ENCODE data around the gene TRIM54.
"Not testable (repeated sequence)": the region's sequence is repeated elsewhere in the genome, so short reads cannot be mapped to it uniquely, and the experiment has no call there.

Gene TRIM54

GRCh38 chr2:27270670-27271069 lies 11.6 kb upstream of the TRIM54 start:
- DNase-seq (ENCODE audit: low spot score) = no peak
- TF ChIP-seq CTCF (IDR thresholded peaks at IDR 0.05; ENCODE audit: borderline replicate concordance, control extremely low read depth, extremely low read depth, insufficient read depth, missing control alignments) = no peak
- in situ Hi-C loops (cut with MboI; ENCODE audit: low sequenced_read_pairs, unreplicated experiment) = no loop called here

GRCh38 chr2:27271631-27272340 lies 10.4 kb upstream of the TRIM54 start:
- no peak for TF ChIP-seq CTCF (IDR thresholded peaks at IDR 0.05; ENCODE audit: borderline replicate concordance, control extremely low read depth, extremely low read depth, insufficient read depth, missing control alignments)
- DNase-seq (ENCODE audit: low spot score) = no peak
- in situ Hi-C loops (cut with MboI; ENCODE audit: low sequenced_read_pairs, unreplicated experiment) = no loop called here

- in situ Hi-C loops (cut with MboI; ENCODE audit: low sequenced_read_pairs, unreplicated experiment); DNase-seq (ENCODE audit: low spot score): not testable (repeated sequence)
Observed at GRCh38 chr2:27272537-27273522, 9.4 kb upstream of the TRIM54 start.

GRCh38 chr2:27275211-27276150 lies 6.7 kb upstream of the TRIM54 start, which contains the start of gene DNAJC5G:
Gene DNAJC5G (plus strand): TSS chr2:27275433. CDS start chr2:27276729, 1,296 bp downstream.
- TF ChIP-seq CTCF (IDR thresholded peaks at IDR 0.05; ENCODE audit: borderline replicate concordance, control extremely low read depth, extremely low read depth, insufficient read depth, missing control alignments) = no peak
- DNase-seq (ENCODE audit: low spot score) = no peak
- in situ Hi-C loops (cut with MboI; ENCODE audit: low sequenced_read_pairs, unreplicated experiment) = loop anchor here (25.0 kb wide), 1 partner anchor 313 kb away; the partner anchor contains the start of gene MAPRE3

GRCh38 chr2:27278010-27278409 lies 4.2 kb upstream of the TRIM54 start:
- DNase-seq (ENCODE audit: low spot score) = no peak
- in situ Hi-C loops (cut with MboI; ENCODE audit: low sequenced_read_pairs, unreplicated experiment) = loop anchor here (25.0 kb wide), 1 partner anchor 316 kb away; the partner anchor contains the start of gene MAPRE3
- TF ChIP-seq CTCF (IDR thresholded peaks at IDR 0.05; ENCODE audit: borderline replicate concordance, control extremely low read depth, extremely low read depth, insufficient read depth, missing control alignments) = no peak

GRCh38 chr2:27280826-27281225 lies 1.4 kb upstream of the TRIM54 start:
- in situ Hi-C loops (cut with MboI; ENCODE audit: low sequenced_read_pairs, unreplicated experiment) = loop anchor here (10.0 to 25.0 kb wide), 2 partner anchors 176 to 319 kb away; partner anchors contain the start of gene MAPRE3
- TF ChIP-seq CTCF (IDR thresholded peaks at IDR 0.05; ENCODE audit: borderline replicate concordance, control extremely low read depth, extremely low read depth, insufficient read depth, missing control alignments) = no peak
- DNase-seq (ENCODE audit: low spot score) = no peak
